Measurements from ENCODE around the gene PEF1. TPM values are rescaled to one million over a fixed set of nuclear protein-coding genes. Genes with fewer than 3 reads are reported as not detected.

PEF1 gene
- total and polyA plus RNA-seq, 2 donors (not counting 3 experiments of a cell fraction or from before 2014, with no cell fraction given), result 73.3 to 161 TPM

GRCh38 chr1:31651766-31652165 is 7.1 kb upstream of the PEF1 start:
- Histone ChIP-seq H3K9ac (replicated peaks; ENCODE audit: extremely low read depth, insufficient read depth, low read length) (no peak overlapping the region), H4K20me1 (replicated peaks; ENCODE audit: control insufficient read depth, extremely low read depth, insufficient read depth, low read length) (no peaks in the 10 kb centered on the region), H3K4me2 (ENCODE audit: insufficient read depth, low read length) (no peak overlapping the region), H3K9me3 (replicated peaks; ENCODE audit: control insufficient read depth, insufficient read depth, low read length) (no peaks in the 10 kb centered on the region), H3K9me1 (replicated peaks; ENCODE audit: control insufficient read depth, extremely low read depth, insufficient read depth, low read length) (no peaks in the 10 kb centered on the region), H3K36me3 (ENCODE audit: control insufficient read depth in 2 of 2, extremely low read depth in 1 of 2, insufficient read depth in 2 of 2, low read length in 2 of 2) (no peaks in the 10 kb centered on the region), H3K27me3 (ENCODE audit: control insufficient read depth in 2 of 2, insufficient read depth in 2 of 2, low read length in 2 of 2) (no peaks in the 10 kb centered on the region), H2AFZ (ENCODE audit: low read depth, low read length) (no peak overlapping the region), H3K4me1 (ENCODE audit: control insufficient read depth, extremely low read depth, insufficient read depth, low read length) (no peaks in the 10 kb centered on the region), H3K27ac (ENCODE audit: insufficient read depth, low read depth, low read length) (no peak overlapping the region), H3K4me3 (replicated peaks in 1 of 3; ENCODE audit: insufficient read depth in 1 of 3, low read depth in 1 of 3, low read length in 3 of 3) (no peak overlapping the region), H3K79me2 (ENCODE audit: control insufficient read depth, insufficient read depth, low read length) (no peaks in the 10 kb centered on the region)
- intact Hi-C loops (cut with micrococcal nuclease) (no loop called here), dilution Hi-C loops (cut with MboI; ENCODE audit: extremely low pct_ligation_motif_present, low sequenced_read_pairs) (no loop called here)
- BruUV-seq (replicated peaks), result no TSS peak
- POLR2A ChIA-PET, result interaction anchor here (0.6 kb wide), 1 partner anchor 60 kb away, joined by 4 read pairs; no protein-coding TSS in a partner anchor
- DNase-seq (ENCODE audit: low read depth, low spot score) (no peak), FAIRE-seq (no peak)
- CTCF ChIA-PET, result interaction anchor here (1.6 to 1.9 kb wide), 4 partner anchors 11 to 312 kb away, joined by 3 to 10 read pairs (median 7); no protein-coding TSS in a partner anchor
- no peak for TF ChIP-seq MAX (IDR thresholded peaks at IDR 0.05; ENCODE audit: insufficient read depth, insufficient read length)
- TF ChIP-seq GATA2 (IDR thresholded peaks at IDR 0.05; ENCODE audit: insufficient read depth, insufficient read length, low read depth, low read length), result no peak
- TF ChIP-seq FOS (IDR thresholded peaks at IDR 0.05; ENCODE audit: borderline replicate concordance, insufficient read depth, low read length), result no peak
- no peak for TF ChIP-seq POLR2A (IDR thresholded peaks at IDR 0.05; ENCODE audit: low read depth, low read length)
- TF ChIP-seq POLR2AphosphoS5 (IDR thresholded peaks at IDR 0.05; ENCODE audit: insufficient read depth, low read depth, low read length), result no peak
- no peak for TF ChIP-seq CTCF (IDR thresholded peaks at IDR 0.05; ENCODE audit: extremely low read depth in 1 of 2, insufficient read depth in 1 of 2, low read depth in 1 of 2, low read length in 2 of 2)
